Measurements from ENCODE around the gene ISCA1.
"Not testable (repeated sequence)": the region's sequence is repeated elsewhere in the genome, so short reads cannot be mapped to it uniquely, and the experiment has no call there.

The ISCA1 gene

GRCh38 chr9:86324308-86324707, 42.0 kb upstream of the ISCA1 start:
- no peak for TF ChIP-seq CTCF (conservative IDR thresholded peaks at IDR 0.05; ENCODE audit: low read depth)
- ChIA-PET POLR2A (ENCODE audit: low non-redundant PET) (no interaction called here), CTCF (no interaction called here)
- no peak overlapping the region for H3K27ac ChIP-seq
- DNase-seq (ENCODE audit: low spot score) = no peak

GRCh38 chr9:86322973-86323644, 40.8 kb upstream of the ISCA1 start:
- ChIA-PET CTCF (no interaction called here), POLR2A (ENCODE audit: low non-redundant PET) (no interaction called here)
- TF ChIP-seq CTCF (conservative IDR thresholded peaks at IDR 0.05; ENCODE audit: low read depth) = no peak
- H3K27ac ChIP-seq = no peak overlapping the region
- no peak for DNase-seq (ENCODE audit: low spot score)

- no peak for TF ChIP-seq CTCF (conservative IDR thresholded peaks at IDR 0.05; ENCODE audit: low read depth)
- no peak for DNase-seq (ENCODE audit: low spot score)
- POLR2A ChIA-PET (ENCODE audit: low non-redundant PET) = no interaction called here
- no peak overlapping the region for H3K27ac ChIP-seq
- CTCF ChIA-PET = interaction anchor here (0.7 kb wide), 2 partner anchors 11 to 1198 kb away, joined by 3 to 5 read pairs; no protein-coding TSS in a partner anchor
Observed at GRCh38 chr9:86321373-86321772, 39.0 kb upstream of the ISCA1 start.

- H3K27ac ChIP-seq = no peak overlapping the region
- no peak for TF ChIP-seq CTCF (conservative IDR thresholded peaks at IDR 0.05; ENCODE audit: low read depth)
- CTCF ChIA-PET = no interaction called here
- no peak for DNase-seq (ENCODE audit: low spot score)
- POLR2A ChIA-PET (ENCODE audit: low non-redundant PET) = no interaction called here
Observed at GRCh38 chr9:86318187-86318586, 35.8 kb upstream of the ISCA1 start.

- ChIA-PET CTCF (interaction anchor here (0.6 to 1.1 kb wide), 3 partner anchors 9 to 573 kb away, joined by 4 to 6 read pairs (median 4); no protein-coding TSS in a partner anchor), POLR2A (ENCODE audit: low non-redundant PET) (no interaction called here)
- no peak for DNase-seq (ENCODE audit: low spot score)
- TF ChIP-seq CTCF (conservative IDR thresholded peaks at IDR 0.05; ENCODE audit: low read depth) = no peak
- no peak overlapping the region for H3K27ac ChIP-seq
Observed at GRCh38 chr9:86315078-86315477, 32.7 kb upstream of the ISCA1 start.

- POLR2A ChIA-PET (ENCODE audit: low non-redundant PET); DNase-seq (ENCODE audit: low spot score); H3K27ac ChIP-seq; CTCF ChIA-PET: not testable (repeated sequence)
Observed at GRCh38 chr9:86312959-86313358, 30.6 kb upstream of the ISCA1 start.

GRCh38 chr9:86308687-86309086, 26.3 kb upstream of the ISCA1 start:
- no peak overlapping the region for H3K27ac ChIP-seq
- CTCF ChIA-PET = interaction anchor here (1.5 kb wide), 1 partner anchor 11 kb away, joined by 4 read pairs; no protein-coding TSS in a partner anchor
- TF ChIP-seq CTCF (conservative IDR thresholded peaks at IDR 0.05; ENCODE audit: low read depth) = no peak
- POLR2A ChIA-PET (ENCODE audit: low non-redundant PET) = no interaction called here
- no peak for DNase-seq (ENCODE audit: low spot score)
